ENCODE results near the gene XCL2.

DNA sequence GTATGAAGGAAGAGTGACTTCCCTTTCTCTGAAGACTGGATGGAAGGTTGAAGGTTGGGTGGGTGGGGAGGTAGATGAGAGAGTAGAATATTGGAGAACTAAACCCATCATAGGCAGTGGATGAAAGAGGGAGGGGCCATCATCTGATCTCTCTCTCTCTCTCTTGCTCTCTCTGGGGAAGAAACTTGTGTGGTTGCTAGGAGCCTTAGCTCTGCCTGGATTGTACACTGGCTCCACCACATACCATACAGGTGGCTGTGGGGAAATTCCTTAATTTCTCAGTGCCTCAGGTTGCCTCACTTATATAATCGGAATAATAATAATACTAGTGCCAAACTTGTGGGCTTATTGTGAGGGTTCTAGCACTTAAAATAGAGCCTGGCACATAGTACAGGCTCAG, 42.1 kb upstream of the XCL2 start:
- TF ChIP-seq, protein P1, sequence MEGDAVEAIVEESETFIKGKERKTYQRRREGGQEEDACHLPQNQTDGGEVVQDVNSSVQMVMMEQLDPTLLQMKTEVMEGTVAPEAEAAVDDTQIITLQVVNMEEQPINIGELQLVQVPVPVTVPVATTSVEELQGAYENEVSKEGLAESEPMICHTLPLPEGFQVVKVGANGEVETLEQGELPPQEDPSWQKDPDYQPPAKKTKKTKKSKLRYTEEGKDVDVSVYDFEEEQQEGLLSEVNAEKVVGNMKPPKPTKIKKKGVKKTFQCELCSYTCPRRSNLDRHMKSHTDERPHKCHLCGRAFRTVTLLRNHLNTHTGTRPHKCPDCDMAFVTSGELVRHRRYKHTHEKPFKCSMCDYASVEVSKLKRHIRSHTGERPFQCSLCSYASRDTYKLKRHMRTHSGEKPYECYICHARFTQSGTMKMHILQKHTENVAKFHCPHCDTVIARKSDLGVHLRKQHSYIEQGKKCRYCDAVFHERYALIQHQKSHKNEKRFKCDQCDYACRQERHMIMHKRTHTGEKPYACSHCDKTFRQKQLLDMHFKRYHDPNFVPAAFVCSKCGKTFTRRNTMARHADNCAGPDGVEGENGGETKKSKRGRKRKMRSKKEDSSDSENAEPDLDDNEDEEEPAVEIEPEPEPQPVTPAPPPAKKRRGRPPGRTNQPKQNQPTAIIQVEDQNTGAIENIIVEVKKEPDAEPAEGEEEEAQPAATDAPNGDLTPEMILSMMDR (IDR thresholded peaks at IDR 0.05), result no peak
- TF ChIP-seq ZFX (IDR thresholded peaks at IDR 0.05; ENCODE audit: borderline replicate concordance), result no peak

Data from 22Rv1 (cell line).